ELR (cell line): ENCODE results near the gene UTS2R.
A peak's percentile ranks its signal among the peaks of the same experiment; 100 is the strongest.
"Not testable (repeated sequence)": the region's sequence is repeated elsewhere in the genome, so short reads cannot be mapped to it uniquely, and the experiment has no call there.

Experiments used
- DNase-seq: peaks from one replicate; pipeline ENCODE4 v3.0.0-alpha.2; 2015; ENCODE audit warnings: low read depth

Gene UTS2R

DNA sequence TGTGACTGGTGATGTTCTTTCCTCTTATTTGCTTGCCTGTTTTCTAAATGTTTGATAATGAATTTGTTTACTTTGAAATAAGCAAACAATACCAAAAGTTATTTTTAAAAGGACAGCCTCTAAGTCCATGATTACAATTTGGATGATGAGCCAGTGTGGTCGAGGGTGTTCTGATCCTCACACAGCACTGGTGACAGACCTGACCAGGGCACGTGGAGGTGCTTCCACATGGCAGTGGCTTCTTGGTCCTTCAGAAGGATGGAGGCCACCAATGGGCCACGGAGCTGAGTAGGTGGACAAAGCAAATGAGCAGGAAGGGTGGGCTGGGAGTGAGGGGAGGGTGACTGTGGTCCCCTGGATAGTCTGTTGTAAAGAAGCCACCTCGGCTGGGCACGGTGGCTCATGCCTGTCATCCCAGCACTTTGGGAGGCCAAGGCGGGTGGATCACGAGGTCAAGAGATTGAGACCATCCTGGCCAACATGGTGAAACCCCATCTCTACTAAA lies 16.7 kb upstream of the UTS2R start:
- DNase-seq: no peak

DNA sequence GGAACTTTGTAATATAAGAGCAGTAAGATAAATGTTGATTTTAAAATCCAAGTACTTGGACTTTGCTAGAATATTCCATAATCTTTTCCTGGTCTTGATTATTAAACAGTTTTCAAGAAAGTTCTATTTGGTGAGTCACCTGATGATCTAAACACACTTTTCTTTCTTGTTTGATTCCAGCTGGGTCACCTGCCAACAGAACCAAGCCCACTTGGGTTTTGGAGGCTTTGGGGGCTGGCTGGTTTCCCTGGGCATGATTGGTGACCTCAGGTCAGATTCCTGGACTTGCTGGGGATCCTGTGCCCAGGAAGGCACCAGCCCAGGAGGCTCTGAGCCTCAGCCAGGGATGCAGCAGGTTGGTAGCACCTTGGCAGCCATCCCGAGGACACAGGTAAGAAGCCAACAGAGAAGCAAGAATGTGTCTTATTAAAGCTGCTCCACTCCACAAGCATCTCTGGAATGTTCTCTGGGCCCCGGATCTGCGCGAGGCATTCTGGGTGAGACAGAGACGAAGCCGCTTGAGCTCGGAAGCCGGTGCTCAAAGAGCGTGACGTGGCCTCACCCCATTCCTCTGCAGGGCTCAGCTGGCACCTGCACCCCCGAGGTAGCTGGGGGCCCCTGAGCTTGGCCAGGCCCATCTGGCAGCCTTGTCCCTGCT lies 15.7 kb upstream of the UTS2R start:
- no peak for DNase-seq

DNA sequence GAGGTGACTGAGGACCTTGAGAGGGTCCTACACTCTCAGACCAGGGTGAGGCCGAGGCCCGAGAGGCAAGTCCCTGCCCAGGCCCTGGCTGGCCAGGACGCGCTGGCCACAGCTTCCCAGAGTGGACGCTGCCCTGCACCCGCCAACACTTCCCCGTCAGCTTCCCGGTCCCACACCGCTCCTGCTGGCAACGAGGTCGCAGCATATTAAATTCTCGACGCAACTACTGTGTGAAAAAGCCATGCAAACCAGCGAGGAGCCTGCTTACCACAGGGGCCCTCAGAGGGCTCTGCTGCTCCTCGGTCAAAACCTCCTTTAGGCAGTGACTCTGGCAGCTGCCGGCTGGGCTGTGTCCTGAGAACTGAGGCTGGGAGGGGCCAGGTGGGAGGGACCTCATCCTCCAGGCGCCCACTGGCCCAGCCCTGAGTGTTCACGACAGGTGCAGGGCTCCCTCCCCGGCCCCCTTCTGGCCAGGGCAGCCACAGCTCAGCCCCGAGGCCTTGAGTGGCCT lies 14.7 kb upstream of the UTS2R start:
- no peak for DNase-seq

DNA sequence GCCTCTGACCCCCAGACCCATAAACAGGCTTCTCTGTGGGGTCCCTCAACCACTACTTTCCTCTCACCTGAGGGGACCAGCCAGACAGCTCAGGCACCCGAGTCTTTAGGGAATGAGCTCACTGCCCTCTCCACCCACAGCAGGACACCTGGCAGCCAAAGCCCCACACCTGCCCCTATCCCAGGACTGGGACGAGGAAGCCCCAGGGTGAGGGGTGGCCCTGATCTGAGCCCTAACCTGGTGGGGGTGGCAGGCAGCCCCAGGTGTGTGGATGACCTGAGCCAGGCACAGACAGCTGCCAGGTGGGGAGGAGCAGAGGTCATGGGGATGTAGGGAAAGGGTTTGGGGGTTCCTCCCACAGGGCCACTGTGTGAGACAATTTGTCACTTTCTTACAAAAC lies 14.2 kb upstream of the UTS2R start:
- no peak for DNase-seq

DNA sequence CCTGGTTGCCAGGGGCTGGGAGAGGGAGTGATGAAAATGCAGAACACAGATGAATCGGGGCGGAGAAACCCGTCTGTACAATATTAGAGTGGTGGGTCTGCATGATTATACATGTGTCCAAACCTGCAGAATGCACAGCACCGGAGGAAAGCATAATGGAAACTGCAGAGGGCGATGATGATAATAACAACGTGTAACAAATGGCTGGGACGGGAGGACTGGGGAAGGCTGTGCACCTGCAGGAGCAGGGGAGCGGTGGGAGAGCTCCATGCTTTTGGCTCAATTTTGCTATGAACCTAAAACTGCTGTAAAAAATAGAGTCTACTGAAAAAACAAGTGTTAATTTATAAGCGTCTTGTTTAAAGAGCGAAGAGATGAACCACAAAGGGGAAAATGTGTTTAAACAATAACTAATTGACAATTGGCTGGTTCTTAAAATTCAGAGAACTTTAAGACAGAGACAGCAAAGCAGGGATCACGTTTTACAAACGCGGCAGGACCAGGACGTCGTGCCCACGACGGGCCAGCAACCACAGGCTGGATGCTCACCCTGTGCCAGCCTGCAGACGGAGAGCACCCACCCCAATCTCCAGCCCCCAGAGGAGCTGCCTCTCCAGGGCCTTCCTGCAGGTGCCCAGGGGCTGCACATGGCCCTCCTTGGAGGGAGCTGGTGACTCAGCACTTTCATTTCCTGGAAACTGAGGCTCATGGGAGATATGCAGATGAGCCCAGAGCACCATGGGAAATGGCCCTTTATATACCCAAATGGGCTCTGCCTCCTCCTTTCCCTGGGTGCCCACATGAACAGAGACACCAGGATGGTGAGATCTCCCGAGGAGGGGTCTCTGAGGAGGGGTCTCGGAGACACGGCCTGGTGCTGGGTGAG lies 12.9 kb upstream of the UTS2R start, which contains the start of gene TEX19:
Gene TEX19, plus strand, starts transcription at position 783 of the 886 bp plus-strand sequence. CDS start 2,904 bp downstream, outside the sequence.
- DNase-seq: peak; percentile 43

DNA sequence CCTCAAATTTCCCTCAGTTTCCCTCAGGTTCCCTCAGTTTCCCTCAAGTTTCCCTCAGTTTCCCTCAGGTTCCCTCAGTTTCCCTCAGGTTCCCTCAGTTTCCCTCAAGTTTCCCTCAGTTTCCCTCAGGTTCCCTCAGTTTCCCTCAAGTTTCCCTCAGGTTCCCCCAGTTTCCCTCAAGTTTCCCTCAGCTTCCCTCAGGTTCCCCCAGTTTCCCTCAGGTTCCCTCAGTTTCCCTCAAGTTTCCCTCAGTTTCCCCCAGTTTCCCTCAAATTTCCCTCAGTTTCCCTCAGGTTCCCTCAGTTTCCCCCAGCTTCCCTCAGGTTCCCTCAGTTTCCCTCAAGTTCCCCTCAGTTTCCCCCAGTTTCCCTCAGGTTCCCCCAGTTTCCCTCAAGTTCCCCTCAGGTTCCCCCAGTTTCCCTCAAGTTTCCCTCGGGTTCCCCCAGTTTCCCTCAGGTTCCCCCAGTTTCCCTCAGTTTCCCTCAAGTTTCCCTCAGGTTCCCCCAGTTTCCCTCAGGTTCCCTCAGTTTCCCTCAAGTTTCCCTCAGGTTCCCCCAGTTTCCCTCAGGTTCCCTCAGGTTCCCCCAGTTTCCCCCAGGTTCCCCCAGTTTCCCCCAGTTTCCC lies 12.0 kb upstream of the UTS2R start:
- DNase-seq: not testable (repeated sequence)

DNA sequence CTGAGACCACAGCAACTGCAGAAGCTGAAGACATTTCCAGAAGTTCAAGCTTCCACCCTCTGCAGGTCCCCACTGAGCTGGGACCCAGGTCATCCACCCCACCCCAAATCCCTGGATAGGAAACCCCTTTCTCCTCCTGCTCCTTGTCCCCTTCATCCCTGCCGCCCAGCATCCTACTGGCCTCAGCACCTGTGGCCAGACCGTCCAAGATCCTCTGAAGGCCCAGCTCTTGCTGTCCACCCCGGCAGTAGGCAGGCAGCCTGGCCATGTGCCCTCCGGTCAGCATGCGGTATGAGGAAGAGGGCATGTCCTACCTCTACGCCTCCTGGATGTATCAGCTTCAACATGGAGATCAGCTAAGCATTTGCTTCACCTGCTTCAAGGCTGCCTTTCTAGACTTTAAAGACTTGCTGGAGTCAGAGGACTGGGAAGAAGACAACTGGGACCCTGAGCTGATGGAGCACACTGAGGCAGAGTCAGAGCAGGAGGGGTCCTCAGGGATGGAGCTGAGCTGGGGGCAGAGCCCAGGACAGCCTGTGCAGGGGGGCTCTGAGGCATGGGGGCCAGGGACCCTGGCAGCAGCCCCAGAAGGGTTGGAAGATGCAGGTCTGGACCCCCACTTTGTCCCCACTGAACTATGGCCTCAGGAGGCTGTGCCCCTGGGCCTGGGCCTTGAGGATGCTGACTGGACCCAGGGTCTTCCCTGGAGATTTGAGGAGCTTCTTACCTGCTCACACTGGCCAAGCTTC lies 9.5 kb upstream of the UTS2R start:
- DNase-seq: no peak

DNA sequence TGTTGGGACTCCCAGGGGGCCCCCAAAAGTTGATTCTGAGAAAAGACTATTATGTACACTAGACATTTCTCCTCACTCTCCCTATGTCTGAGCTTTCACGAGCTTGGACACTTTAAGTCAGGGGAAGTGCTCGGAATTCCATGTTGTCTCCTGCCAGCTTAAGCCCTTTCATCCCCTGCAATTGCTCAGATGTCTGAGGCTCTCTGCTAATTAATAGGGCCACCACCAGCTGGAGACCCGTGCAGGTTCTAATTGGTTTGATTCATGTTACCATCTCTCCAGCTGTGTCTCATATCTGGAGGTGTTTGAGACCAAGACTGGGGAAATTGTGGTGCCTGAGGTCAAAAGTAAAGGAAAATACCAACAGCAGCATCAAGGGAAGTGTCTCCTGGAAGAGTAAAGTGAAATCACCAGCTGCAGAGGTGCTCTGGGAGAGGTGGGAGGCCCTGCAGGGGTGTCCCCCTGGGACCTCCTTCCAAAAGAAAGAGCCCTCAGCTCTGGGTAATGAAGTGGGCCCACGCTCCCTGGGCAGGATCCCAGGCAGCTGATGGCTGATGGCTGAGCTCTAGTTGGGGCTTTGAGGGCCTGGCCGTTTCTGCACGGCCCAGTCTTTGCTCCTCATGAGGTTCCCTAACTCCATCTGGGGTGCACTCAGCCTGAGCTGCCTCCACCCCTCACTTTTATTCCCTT lies 5.8 kb upstream of the UTS2R start:
- DNase-seq: no peak

DNA sequence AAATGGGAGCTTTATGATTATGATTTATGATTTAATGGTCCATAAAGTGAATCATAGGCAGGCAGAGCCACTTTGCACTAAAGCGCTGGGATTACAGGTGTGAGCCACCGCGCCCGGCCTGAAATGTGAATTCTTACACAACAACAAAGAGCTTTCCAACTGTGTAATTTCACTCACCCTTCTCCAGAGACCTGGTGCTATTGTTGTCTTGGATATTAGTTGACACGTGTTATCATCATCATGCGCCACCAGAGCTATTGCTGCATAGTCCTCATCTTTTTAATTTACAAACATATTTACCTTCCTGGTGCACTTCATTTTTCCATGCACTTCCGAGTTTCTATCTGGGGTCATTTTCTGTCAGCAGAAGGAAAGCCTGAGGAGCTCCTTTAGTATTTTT lies 4.8 kb upstream of the UTS2R start:
- DNase-seq: no peak

DNA sequence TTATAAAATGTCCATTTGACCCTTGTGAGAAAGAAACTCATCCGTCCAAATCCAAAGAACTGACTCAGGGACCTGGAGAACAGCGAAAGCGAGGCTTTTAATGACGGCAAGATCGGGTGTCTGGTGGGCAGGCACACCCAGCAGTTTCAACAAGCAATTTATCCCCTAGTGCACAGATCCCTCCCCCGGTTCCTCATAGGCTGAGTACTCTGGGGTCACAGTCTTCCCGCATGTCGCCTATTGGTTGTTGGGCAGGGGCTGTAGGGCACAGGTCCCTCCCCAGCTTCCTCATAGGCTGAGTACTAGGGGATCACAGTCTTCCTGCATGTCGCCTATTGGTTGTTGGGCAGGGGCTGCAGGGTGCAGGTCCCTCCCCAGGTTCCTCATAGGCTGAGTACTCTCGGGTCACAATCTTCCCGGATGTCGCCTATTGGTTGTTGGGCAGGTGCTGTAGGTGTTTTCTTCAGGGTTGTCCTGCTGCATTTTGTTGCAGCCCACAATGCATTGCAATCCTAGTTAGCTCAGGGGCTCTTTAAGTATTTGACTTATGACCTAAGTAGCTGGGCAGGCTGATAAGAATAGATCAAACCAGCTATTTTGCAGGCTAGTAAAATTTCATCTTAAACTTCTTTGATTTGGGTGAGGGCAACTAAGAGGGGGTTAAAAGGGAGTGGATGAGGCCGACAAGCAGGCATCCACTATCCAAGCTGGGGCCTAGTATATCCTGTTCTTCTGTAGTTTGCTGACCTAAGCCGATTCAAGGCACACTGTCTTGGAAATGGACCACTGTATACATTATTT lies 3.6 kb upstream of the UTS2R start:
- peak; percentile 40 for DNase-seq

DNA sequence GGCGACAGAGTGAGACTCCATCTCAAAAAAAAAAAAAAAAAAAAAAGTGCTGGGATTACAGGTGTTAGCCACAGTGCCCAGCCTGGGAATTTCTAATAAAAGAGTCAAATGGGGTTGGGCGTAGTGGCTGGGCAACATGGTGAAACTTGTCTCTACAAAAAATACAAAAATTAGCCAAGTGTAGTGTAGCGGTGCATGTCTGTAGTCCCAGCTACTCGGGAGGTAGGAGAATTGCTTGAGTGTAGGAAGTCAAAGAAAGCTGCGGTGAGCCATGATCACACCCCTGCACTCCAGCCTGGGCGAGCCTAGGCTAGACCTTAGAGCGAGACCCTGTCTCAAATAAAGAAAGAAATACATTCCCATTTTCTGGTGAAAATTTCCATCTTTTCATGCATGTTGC lies 2.4 kb upstream of the UTS2R start:
- no peak for DNase-seq

DNA sequence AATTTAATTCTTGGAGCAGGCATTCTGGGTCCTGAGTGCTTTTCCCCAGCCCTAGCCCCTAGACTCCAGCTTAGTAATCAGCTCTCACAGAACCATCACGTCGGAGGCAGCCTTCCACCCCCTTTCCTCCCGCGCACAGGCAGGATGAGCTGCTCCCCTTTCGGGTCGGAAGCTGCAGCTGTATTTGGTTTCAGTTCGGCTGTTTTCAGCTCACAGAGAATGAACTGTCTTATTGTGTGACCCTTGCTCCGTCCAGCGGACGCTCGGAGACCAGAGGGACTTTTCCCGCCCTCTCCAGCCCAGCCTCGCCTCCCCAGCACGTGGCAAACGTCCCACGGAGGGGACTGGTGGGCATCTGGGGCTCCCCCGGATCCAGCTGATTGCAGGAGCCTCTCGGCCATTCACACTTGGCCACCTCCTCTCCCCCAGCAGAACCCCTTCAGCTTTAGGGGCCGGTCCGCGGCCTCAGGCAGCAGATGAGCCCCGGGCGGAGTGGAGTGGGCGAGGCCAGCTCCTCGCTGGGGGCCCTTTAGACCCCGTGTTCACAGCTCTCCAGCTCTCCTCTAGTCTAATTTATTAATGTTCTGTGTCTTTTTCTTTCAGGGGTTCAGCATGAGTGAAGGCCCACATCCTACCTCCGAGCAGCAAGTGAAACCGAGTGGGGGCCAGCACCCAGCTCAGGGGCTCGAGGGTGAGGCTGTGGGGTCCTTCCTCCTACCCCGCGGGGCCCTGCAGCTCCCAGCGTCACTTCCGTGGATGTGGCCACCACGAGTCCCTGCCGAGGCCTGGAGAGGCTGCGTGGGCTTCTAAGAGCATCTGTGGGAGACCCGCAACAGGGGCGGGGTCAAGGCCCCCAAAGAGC lies 863 bp upstream of the UTS2R start:
- DNase-seq: peak; percentile 26

DNA sequence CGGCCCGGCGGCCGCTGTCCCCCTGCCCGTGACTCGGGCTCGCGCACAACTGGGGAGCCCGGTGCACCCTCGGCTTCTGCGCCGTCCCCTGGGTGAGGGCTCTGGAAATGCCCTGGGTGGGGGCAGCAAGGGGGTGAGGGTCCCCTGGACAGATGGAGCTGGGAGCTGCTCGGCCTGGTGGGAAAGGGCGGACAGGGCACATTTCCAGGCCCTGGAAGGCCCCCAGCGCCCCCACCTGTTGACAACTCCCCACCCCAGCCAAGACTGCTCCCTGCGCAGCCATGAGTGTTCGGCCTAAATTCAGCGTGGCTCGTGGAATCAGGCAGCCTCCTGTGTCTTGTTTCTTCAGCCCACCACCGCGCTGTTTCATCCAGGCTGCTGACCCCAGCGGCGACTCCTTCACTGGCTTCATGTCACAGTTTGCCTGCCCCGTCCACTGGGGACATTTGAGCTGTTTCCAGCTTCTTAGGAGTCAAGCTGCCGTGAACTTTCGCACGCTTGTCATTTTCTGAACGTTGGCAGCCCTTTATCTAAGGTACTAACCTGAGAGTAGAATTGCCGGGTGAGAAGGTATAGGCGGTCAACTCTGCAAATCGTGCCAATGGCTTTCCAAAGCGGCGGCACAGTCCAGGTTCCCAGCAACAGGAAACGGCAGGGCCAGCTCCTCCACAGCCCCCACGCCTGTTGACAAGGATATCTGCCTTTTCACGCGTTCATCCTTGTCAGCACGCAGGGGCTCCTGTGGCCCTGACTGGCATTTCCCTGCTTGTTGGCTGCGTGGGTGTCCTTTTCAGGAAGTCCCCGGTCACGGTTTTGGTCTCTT lies 895 bp downstream of the UTS2R start:
- DNase-seq: no peak

DNA sequence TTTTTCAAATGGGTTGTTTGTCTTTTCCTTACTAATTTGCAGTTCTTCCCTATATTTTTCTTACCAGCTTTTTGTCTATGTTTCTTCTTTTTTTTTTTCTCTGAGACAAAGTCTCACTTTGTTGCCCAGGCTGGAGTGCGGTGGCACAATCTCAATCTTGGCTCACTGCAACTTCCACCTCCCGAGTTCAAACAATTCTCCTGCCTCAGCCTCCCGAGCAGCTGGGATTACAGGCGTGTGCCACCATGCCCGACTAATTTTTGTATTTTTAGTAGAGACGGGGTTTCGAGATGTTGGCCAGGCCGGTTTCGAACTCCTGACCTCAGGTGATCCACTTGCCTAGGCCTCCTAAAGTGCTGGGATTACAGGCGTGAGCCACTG lies 1.5 kb downstream of the UTS2R start:
- not testable (repeated sequence) for DNase-seq

DNA sequence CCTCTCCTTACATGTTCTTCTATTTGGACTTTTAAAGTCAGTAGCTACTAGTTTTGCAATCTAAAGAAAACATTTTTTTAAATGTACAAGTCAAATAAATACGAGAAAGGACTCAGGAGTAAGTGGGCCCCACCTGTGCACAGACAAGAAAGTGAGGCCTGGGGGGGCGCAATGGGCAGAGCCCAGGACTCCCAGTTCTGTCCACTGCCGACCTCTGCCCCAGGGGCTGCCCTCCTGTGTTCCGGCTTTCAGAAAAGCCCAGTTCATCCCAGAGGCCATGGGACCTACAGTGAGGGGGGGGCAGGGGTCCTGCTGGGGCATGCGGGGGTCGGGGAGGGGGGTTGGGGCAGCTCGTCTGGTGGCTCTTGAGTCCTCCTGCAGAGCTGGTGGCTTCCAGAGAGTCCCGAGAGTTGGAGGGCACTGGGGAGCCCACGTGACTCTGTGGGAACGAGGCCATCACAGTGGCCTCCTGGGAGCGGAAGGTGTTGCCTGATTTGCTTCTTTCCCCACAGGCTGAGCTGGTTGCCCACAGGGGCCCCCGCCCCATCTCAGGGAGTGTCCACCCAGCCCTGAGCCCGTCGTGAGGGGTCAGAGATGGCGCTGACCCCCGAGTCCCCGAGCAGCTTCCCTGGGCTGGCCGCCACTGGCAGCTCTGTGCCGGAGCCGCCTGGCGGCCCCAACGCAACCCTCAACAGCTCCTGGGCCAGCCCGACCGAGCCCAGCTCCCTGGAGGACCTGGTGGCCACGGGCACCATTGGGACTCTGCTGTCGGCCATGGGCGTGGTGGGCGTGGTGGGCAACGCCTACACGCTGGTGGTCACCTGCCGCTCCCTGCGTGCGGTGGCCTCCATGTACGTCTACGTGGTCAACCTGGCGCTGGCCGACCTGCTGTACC lies 2.4 kb downstream of the UTS2R start:
- no peak for DNase-seq

DNA sequence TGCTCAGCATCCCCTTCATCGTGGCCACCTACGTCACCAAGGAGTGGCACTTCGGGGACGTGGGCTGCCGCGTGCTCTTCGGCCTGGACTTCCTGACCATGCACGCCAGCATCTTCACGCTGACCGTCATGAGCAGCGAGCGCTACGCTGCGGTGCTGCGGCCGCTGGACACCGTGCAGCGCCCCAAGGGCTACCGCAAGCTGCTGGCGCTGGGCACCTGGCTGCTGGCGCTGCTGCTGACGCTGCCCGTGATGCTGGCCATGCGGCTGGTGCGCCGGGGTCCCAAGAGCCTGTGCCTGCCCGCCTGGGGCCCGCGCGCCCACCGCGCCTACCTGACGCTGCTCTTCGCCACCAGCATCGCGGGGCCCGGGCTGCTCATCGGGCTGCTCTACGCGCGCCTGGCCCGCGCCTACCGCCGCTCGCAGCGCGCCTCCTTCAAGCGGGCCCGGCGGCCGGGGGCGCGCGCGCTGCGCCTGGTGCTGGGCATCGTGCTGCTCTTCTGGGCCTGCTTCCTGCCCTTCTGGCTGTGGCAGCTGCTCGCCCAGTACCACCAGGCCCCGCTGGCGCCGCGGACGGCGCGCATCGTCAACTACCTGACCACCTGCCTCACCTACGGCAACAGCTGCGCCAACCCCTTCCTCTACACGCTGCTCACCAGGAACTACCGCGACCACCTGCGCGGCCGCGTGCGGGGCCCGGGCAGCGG lies 3.2 kb downstream of the UTS2R start:
- no peak for DNase-seq
